Ascending aorta (tissue), 2 donors: ENCODE results near the gene TES. TPM values are rescaled to one million over a fixed set of nuclear protein-coding genes. Genes with fewer than 3 reads are reported as not detected.

ENCODE experiments used
- DNase-seq, 2 donors: peaks; one replicate each; pipeline ENCODE4 v3.0.0-alpha.2; 2019; ENCODE audit warnings: low spot score in 2 of 2
- H3K27ac ChIP-seq, 2 donors: fragments of 200-600 bp; sonication (generic); one replicate each; pipeline ENCODE4 v1.5.1; 2016 to 2017; ENCODE audit warnings: mild to moderate bottlenecking in 1 of 2
- H3K27me3 ChIP-seq: fragments of 200-600 bp; sonication (generic); one replicate; pipeline ENCODE4 v1.5.1; 2017
- H3K36me3 ChIP-seq, 2 donors: fragments of 200-600 bp; sonication (generic); one replicate each; pipeline ENCODE4 v1.5.1; 2016
- H3K4me1 ChIP-seq, 2 donors: fragments of 200-600 bp; sonication (generic); one replicate each; pipeline ENCODE4 v1.5.1; 2016 to 2017; ENCODE audit warnings: mild to moderate bottlenecking in 1 of 2
- H3K4me3 ChIP-seq, 2 donors: fragments of 200-600 bp; sonication (generic); one replicate each; pipeline ENCODE4 v1.5.1; 2016 to 2017; ENCODE audit warnings: mild to moderate bottlenecking in 1 of 2
- H3K9me3 ChIP-seq, 2 donors: fragments of 200-600 bp; sonication (generic); one replicate each; pipeline ENCODE4 v1.5.1; 2016
- intact Hi-C: fragments of 100-400 bp; cut with DNase I; formaldehyde crosslinking; loops from one replicate; pipeline ENCODE4 v1.15.1; 2023
- total RNA-seq: library from RNA; depleted of rRNA; stranded (reverse); fragments of >200 nt; gene quantifications from one replicate; pipeline ENCODE4 v1.1.0, GENCODE V29; 2016
- TF ChIP-seq, protein P1 (sequence below), 3 experiments: fragments of 200-600 bp in 2 of 3; fragments of 450-650 bp in 1 of 3; sonication (generic) in 2 of 3; IDR thresholded peaks; one replicate each; pipeline ENCODE4 v1.5.1; 2016 to 2019; ENCODE audit warnings: antibody characterized with exemption in 3 of 3, mild to moderate bottlenecking in 1 of 3, moderate library complexity in 1 of 3

Gene TES
- total RNA-seq, 1 donor from 2014 or later: 108 TPM

DNA sequence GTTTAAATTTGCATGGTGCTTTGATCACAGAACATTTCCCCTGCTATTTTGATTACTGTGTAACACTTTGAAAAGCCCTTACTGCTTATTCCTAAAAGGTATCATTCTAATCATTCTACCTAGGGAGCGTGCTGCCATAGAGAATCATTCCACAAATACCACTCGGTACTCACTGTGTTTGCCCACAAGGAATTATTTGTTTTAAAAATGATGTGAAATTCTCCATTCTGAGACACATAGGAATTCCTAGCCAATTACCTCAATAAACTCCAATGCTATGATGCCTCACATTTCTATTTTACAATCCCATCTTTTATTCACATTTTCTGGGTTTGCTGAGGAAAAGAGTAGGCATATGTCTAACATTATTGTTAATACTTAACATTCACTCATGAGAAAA lies 16.2 kb upstream of the TES start:
- DNase-seq: no peak
- H3K36me3 ChIP-seq: no peaks in the 10 kb centered on the region
- peaks cover 0 to 13% of the 10 kb centered on the region in 2 donors for H3K4me1 ChIP-seq
- no peaks in the 10 kb centered on the region for H3K9me3 ChIP-seq
- intact Hi-C loops: no loop called here
- H3K27ac ChIP-seq: peak overlapping the region; percentile 60 to 65
- TF ChIP-seq, protein P1, sequence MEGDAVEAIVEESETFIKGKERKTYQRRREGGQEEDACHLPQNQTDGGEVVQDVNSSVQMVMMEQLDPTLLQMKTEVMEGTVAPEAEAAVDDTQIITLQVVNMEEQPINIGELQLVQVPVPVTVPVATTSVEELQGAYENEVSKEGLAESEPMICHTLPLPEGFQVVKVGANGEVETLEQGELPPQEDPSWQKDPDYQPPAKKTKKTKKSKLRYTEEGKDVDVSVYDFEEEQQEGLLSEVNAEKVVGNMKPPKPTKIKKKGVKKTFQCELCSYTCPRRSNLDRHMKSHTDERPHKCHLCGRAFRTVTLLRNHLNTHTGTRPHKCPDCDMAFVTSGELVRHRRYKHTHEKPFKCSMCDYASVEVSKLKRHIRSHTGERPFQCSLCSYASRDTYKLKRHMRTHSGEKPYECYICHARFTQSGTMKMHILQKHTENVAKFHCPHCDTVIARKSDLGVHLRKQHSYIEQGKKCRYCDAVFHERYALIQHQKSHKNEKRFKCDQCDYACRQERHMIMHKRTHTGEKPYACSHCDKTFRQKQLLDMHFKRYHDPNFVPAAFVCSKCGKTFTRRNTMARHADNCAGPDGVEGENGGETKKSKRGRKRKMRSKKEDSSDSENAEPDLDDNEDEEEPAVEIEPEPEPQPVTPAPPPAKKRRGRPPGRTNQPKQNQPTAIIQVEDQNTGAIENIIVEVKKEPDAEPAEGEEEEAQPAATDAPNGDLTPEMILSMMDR (IDR thresholded peaks at IDR 0.05): no peak
- H3K27me3 ChIP-seq: no peaks in the 10 kb centered on the region
- peak overlapping the region in 1 of 2 donors; percentile 18 for H3K4me3 ChIP-seq

DNA sequence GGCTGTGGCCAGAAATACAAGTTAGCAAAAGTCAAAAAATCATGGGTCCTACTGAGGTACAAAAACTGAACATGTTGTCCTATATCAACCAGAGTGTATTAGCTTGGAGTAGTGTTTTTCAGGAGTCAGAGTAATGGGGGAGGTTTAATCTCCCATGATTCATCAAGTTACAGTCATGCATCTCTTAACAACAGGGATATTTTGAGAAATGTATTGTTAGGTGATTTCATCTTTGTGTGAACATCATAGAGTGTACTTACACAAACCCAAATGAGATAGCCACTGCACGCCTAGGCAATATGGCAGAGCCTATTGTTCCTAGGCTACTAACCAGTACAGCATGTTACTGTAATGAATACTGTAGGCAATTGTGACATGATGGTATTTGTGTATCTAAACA lies 14.9 kb upstream of the TES start:
- H3K4me3 ChIP-seq: no peak overlapping the region
- H3K36me3 ChIP-seq: no peaks in the 10 kb centered on the region
- intact Hi-C loops: no loop called here
- TF ChIP-seq, protein P1 (IDR thresholded peaks at IDR 0.05): no peak
- no peaks in the 10 kb centered on the region for H3K9me3 ChIP-seq
- no peaks in the 10 kb centered on the region for H3K27me3 ChIP-seq
- DNase-seq: no peak
- peaks cover 0 to 13% of the 10 kb centered on the region in 2 donors for H3K4me1 ChIP-seq
- H3K27ac ChIP-seq: no peak overlapping the region

DNA sequence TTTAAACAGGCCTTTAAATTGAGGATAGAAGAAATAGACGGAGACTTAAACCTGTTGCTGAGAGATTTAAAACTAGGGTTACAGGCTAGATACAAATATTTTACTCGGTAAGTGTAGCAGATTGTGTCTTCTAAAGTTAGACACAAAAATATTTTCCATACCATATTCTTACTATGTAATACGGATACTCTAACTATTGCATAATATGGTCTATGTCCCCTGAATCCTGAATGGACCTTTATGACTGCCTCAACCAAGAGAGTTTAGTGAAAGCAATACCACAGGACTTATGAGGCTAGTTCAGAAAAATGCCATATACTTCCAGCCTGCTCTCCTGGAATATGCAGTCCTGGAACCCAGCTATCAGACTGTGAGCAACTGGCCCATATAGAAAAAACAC lies 13.4 kb upstream of the TES start:
- TF ChIP-seq, protein P1 (IDR thresholded peaks at IDR 0.05): no peak
- Histone ChIP-seq H3K4me3 (no peak overlapping the region), H3K36me3 (no peaks in the 10 kb centered on the region), H3K27ac (no peak overlapping the region), H3K9me3 (no peaks in the 10 kb centered on the region), H3K4me1 (peaks cover 0 to 13% of the 10 kb centered on the region in 2 donors), H3K27me3 (no peaks in the 10 kb centered on the region)
- intact Hi-C loops: loop anchor here (1.0 kb wide), 1 partner anchor 13 kb away; the partner anchor contains the start of gene TES
- DNase-seq: no peak

DNA sequence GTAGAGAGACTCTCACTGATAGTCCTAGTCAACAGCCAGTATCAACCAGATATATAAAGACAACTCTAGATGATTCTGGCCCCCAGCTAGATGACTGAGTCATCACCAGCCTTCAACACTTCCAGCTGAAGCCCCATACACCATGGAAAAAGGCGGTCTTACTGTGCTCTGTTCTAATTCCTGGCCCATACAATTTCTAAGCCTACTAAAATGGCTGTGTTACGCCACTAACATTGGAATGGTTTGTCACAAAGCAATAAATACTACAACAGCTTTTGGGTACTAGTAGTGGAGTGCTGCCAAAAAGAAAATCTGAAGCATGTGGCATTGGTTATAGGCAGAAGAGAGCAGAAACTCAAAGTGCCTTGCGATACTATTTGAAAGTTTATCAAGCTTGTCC lies 13.0 kb upstream of the TES start:
- Histone ChIP-seq H3K27me3 (no peaks in the 10 kb centered on the region), H3K4me1 (peaks cover 0 to 13% of the 10 kb centered on the region in 2 donors), H3K36me3 (no peaks in the 10 kb centered on the region), H3K4me3 (no peak overlapping the region), H3K27ac (no peak overlapping the region), H3K9me3 (no peaks in the 10 kb centered on the region)
- TF ChIP-seq, protein P1 (IDR thresholded peaks at IDR 0.05): no peak
- intact Hi-C loops: no loop called here
- DNase-seq: no peak

DNA sequence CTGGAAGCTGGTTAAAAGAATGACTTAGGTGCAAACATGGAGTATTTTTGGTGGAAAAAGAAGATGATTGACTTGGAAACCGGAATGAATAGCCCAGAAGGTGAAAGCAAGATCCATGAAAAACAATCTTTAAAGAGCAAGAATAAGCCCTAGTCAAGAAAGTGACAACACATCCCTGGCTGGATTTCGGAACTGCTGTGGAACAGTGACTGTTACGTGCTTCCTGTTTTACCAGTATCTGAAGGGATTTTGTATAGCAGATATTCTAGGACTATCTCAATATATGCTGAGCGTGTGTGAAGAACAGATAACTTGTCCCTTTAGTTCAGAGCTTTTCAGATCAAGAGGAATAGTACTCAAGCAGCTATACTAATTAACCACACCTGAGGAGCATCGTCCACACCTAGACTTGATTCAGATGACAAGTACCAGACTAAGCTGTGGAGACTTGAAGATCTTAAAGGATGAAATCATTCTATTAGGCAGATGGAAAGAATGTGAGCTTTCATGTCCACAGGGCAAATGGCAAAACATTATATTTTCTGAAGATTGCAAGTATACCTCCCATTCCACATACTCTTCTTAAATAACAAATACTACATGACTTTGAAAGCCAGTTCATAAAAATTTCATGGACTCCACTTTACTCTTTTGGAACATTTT lies 11.5 kb upstream of the TES start:
- no peak for DNase-seq
- Histone ChIP-seq H3K36me3 (no peaks in the 10 kb centered on the region), H3K9me3 (no peaks in the 10 kb centered on the region), H3K27ac (no peak overlapping the region), H3K27me3 (no peaks in the 10 kb centered on the region), H3K4me3 (no peak overlapping the region), H3K4me1 (peaks cover 0 to 9% of the 10 kb centered on the region in 2 donors)
- intact Hi-C loops: no loop called here
- TF ChIP-seq, protein P1 (IDR thresholded peaks at IDR 0.05): no peak
